HCT116 (cell line): Measurements from ENCODE around the gene AVL9.

Source experiments
- EZH2 ChIP-seq: fragments of 200-600 bp; sonication (generic); IDR thresholded peaks from 2 replicates; pipeline ENCODE4 v1.6.1; 2017; ENCODE audit warnings: antibody characterized with exemption, mixed run types
- EZH2phosphoT487 ChIP-seq: fragments of 200-600 bp; IDR thresholded peaks from 2 replicates; pipeline ENCODE4 v1.6.1; 2018; ENCODE audit warnings: antibody characterized with exemption, borderline replicate concordance
- JUND ChIP-seq: IDR thresholded peaks from 2 replicates; pipeline ENCODE4 v1.6.1; 2012
- POLR2A ChIP-seq: IDR thresholded peaks from 2 replicates; pipeline ENCODE4 v1.7.0; 2011; ENCODE audit warnings: borderline replicate concordance; ENCODE audit not compliant: insufficient read depth, insufficient read length; ENCODE audit errors: extremely low read depth
- POLR2AphosphoS5 ChIP-seq: IDR thresholded peaks from 2 replicates; pipeline ENCODE4 v1.6.1; 2011; ENCODE audit warnings: mild to moderate bottlenecking, low read depth, low read length, moderate library complexity
- RAD21 ChIP-seq: IDR thresholded peaks from 2 replicates; pipeline ENCODE4 v1.6.1; 2012; ENCODE audit warnings: low read depth, mild to moderate bottlenecking
- SP1 ChIP-seq: IDR thresholded peaks from 2 replicates; pipeline ENCODE4 v1.6.1; 2012; ENCODE audit warnings: low read depth
- TCF7L2 ChIP-seq: IDR thresholded peaks from 2 replicates; pipeline ENCODE4 v1.7.0; 2011; ENCODE audit warnings: borderline replicate concordance, inconsistent platforms; ENCODE audit not compliant: insufficient read depth, insufficient read length; ENCODE audit errors: extremely low read depth
- YY1 ChIP-seq: IDR thresholded peaks from 2 replicates; pipeline ENCODE4 v1.6.1; 2011; ENCODE audit warnings: low read length, low read depth, moderate library complexity, mild to moderate bottlenecking; ENCODE audit not compliant: insufficient replicate concordance; ENCODE audit errors: extremely low read depth
- ZNF274 ChIP-seq: fragments of 200-500 bp; sonication (Bioruptor generic); IDR thresholded peaks from 2 replicates; pipeline ENCODE4 v1.6.1; 2014; ENCODE audit warnings: mild to moderate bottlenecking, low read depth, low read length, inconsistent platforms
- TF ChIP-seq, protein P1 (sequence below), 3 experiments: fragments of 200-600 bp in 1 of 3; sonication (generic) in 1 of 3; IDR thresholded peaks in 2 of 3; conservative IDR thresholded peaks in 1 of 3; 2 replicates each; pipeline ENCODE4 v1.5.1; 2012 to 2017; ENCODE audit warnings: low read depth in 2 of 3, low read length in 2 of 3, antibody characterized with exemption in 1 of 3, borderline replicate concordance in 1 of 3, control low read depth in 1 of 3, mild to moderate bottlenecking in 1 of 3, mixed read lengths in 1 of 3, mixed run types in 1 of 3, moderate library complexity in 1 of 3; ENCODE audit not compliant: insufficient read depth in 1 of 3
- TF ChIP-seq, protein P2 (sequence below): IDR thresholded peaks from 2 replicates; pipeline ENCODE4 v1.6.1; 2012
- TF ChIP-seq, protein P3 (sequence below): IDR thresholded peaks from 2 replicates; pipeline ENCODE4 v1.6.1; 2011; ENCODE audit warnings: mild to moderate bottlenecking, low read length, moderate library complexity; ENCODE audit not compliant: insufficient replicate concordance; ENCODE audit errors: extremely low read depth

DNA sequence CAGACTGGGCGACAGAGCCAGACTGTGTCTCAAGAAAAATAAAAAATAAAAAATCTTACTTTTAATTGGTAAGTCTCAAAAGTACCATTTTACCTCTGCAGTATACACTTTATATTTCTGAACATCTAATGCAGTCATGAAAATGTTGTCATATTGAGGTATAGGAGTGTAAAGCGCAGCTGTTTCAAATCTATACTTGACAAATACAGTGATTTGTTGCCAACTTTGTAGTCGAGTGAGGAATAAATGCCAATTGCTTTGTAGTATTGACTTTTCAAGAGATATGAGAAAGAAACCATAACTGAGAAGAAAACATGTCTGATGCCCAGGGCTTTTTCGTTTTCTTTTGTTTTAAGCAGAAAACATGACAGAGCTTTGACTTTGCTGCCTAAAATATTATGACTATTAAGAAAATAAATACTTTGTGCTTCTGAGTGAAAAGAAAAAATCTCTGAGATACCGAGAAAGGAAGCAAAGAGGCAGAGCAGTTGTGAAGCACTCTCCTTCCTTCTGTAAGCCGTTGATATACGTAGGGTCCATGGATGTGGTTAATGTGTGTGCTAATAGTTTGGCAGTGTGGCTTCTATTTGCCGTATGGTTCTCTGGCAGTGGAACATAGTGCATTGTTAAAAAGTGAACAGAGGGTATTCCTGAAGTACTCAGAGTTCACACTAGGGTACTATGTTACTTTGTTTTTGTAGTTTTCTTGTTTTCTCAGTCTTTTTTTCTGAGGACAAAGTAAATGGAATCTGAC is 38.2 kb downstream of the AVL9 start:
- TF ChIP-seq JUND (no peak), POLR2AphosphoS5 (no peak), ZNF274 (no peak), SP1 (no peak), RAD21 (no peak), POLR2A (no peak), EZH2phosphoT487 (no peak), TCF7L2 (no peak), YY1 (no peak), EZH2 (no peak)
- TF ChIP-seq, protein P1, sequence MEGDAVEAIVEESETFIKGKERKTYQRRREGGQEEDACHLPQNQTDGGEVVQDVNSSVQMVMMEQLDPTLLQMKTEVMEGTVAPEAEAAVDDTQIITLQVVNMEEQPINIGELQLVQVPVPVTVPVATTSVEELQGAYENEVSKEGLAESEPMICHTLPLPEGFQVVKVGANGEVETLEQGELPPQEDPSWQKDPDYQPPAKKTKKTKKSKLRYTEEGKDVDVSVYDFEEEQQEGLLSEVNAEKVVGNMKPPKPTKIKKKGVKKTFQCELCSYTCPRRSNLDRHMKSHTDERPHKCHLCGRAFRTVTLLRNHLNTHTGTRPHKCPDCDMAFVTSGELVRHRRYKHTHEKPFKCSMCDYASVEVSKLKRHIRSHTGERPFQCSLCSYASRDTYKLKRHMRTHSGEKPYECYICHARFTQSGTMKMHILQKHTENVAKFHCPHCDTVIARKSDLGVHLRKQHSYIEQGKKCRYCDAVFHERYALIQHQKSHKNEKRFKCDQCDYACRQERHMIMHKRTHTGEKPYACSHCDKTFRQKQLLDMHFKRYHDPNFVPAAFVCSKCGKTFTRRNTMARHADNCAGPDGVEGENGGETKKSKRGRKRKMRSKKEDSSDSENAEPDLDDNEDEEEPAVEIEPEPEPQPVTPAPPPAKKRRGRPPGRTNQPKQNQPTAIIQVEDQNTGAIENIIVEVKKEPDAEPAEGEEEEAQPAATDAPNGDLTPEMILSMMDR (IDR thresholded peaks at IDR 0.05 in 2 of 3, conservative IDR thresholded peaks at IDR 0.05 in 1 of 3; ENCODE audit: borderline replicate concordance in 1 of 3, insufficient read depth in 1 of 3, low read depth in 2 of 3, low read length in 2 of 3): no peak
- TF ChIP-seq, protein P2, sequence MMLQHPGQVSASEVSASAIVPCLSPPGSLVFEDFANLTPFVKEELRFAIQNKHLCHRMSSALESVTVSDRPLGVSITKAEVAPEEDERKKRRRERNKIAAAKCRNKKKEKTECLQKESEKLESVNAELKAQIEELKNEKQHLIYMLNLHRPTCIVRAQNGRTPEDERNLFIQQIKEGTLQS: no peak
- TF ChIP-seq, protein P3, sequence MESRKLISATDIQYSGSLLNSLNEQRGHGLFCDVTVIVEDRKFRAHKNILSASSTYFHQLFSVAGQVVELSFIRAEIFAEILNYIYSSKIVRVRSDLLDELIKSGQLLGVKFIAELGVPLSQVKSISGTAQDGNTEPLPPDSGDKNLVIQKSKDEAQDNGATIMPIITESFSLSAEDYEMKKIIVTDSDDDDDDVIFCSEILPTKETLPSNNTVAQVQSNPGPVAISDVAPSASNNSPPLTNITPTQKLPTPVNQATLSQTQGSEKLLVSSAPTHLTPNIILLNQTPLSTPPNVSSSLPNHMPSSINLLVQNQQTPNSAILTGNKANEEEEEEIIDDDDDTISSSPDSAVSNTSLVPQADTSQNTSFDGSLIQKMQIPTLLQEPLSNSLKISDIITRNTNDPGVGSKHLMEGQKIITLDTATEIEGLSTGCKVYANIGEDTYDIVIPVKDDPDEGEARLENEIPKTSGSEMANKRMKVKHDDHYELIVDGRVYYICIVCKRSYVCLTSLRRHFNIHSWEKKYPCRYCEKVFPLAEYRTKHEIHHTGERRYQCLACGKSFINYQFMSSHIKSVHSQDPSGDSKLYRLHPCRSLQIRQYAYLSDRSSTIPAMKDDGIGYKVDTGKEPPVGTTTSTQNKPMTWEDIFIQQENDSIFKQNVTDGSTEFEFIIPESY: no peak
